DND-41 (cell line): ENCODE results near the gene NPAS2.

Source experiments
- ATAC-seq: fragments of 200-7000 bp; cut with Tn5 transposase; 3 replicates; pipeline ENCODE4 v1.9.1; 2021; ENCODE audit warnings: low read depth; ENCODE audit not compliant: insufficient read depth
- DNase-seq: peaks from one replicate; pipeline ENCODE4 v3.0.0-alpha.2; 2020
- H2AFZ ChIP-seq: 2 replicates; pipeline ENCODE4 v1.6.0; 2012; ENCODE audit warnings: low read depth, low read length
- H3K27ac ChIP-seq: 2 replicates; pipeline ENCODE4 v1.5.1; 2012; ENCODE audit warnings: low read length, inconsistent platforms
- H3K27me3 ChIP-seq: fragments of 200-600 bp; sonication (generic); 2 replicates; pipeline ENCODE4 v1.6.0; 2012; ENCODE audit warnings: low read length, mild to moderate bottlenecking, inconsistent platforms; ENCODE audit not compliant: insufficient read depth, poor library complexity
- H3K36me3 ChIP-seq: 2 replicates; pipeline ENCODE4 v1.5.1; 2012; ENCODE audit warnings: low read length, inconsistent platforms; ENCODE audit not compliant: insufficient read depth
- H3K4me1 ChIP-seq: 2 replicates; pipeline ENCODE4 v1.5.1; 2012; ENCODE audit warnings: mild to moderate bottlenecking, low read length; ENCODE audit not compliant: insufficient read depth
- H3K4me2 ChIP-seq: 2 replicates; pipeline ENCODE4 v1.6.0; 2012; ENCODE audit warnings: mild to moderate bottlenecking, moderate library complexity, low read length, inconsistent platforms; ENCODE audit not compliant: insufficient read depth
- H3K4me3 ChIP-seq, 2 experiments: fragments of 200-600 bp in 1 of 2; shearing (Covaris generic) in 1 of 2; 2 replicates each; pipeline ENCODE4 v1.5.1; 2012 to 2016; ENCODE audit warnings: inconsistent platforms in 2 of 2, low read length in 2 of 2, mild to moderate bottlenecking in 2 of 2, low read depth in 1 of 2, moderate library complexity in 1 of 2
- H3K79me2 ChIP-seq: 2 replicates; pipeline ENCODE4 v1.6.0; 2012; ENCODE audit warnings: low read length, inconsistent platforms; ENCODE audit not compliant: insufficient read depth
- H3K9ac ChIP-seq: 2 replicates; pipeline ENCODE4 v1.6.0; 2012; ENCODE audit warnings: low read depth, mild to moderate bottlenecking, inconsistent platforms, low read length, moderate library complexity
- H3K9me3 ChIP-seq: 2 replicates; pipeline ENCODE4 v1.5.1; 2012; ENCODE audit warnings: low read length, moderate library complexity, mild to moderate bottlenecking, inconsistent platforms; ENCODE audit not compliant: insufficient read depth, severe bottlenecking
- H4K20me1 ChIP-seq: 2 replicates; pipeline ENCODE4 v1.6.0; 2012; ENCODE audit warnings: low read length; ENCODE audit not compliant: insufficient read depth
- EZH2 ChIP-seq: IDR thresholded peaks from 3 replicates; pipeline ENCODE4 v1.6.1; 2012; ENCODE audit warnings: borderline replicate concordance, low read depth, mild to moderate bottlenecking, moderate library complexity, low read length, inconsistent platforms; ENCODE audit not compliant: severe bottlenecking
- TF ChIP-seq, protein P1 (sequence below): IDR thresholded peaks from 2 replicates; pipeline ENCODE4 v1.5.1; 2012; ENCODE audit warnings: borderline replicate concordance, low read length, moderate library complexity, mild to moderate bottlenecking; ENCODE audit not compliant: poor library complexity, severe bottlenecking; ENCODE audit errors: extremely low read depth

Gene NPAS2

DNA sequence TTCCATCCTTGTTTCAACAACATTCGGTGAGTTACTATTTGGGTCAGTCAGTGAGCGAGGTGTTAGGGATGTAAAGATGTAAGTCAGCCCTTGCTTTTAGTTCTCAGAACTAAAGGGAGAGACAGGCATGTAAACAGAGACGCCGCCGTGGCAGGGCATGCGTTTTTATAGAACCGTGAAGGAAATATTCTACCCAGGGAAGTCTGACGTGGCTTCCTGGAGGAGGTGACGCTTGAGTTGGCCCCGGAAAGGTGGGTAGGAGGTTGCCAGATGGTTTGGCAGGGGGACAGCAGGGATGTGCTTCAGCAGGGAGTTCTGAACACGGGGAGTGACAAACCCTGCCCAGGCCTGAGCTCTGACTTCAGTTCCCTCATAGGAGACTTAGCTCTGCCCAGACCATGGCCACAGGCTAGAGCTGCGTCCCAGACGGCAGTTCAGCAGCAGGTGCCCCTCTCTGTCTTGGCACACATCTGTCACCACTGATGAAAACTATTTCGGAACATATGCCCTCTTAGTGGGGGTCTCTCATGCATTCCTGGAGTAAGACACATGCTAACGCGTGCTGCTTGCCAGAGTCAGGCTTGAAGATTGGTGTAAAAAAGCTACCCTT is 158.7 kb downstream of the NPAS2 start:
- H3K4me2 ChIP-seq, result no peak overlapping the region
- no peaks in the 10 kb centered on the region for H3K4me1 ChIP-seq
- no peak for ATAC-seq

DNA sequence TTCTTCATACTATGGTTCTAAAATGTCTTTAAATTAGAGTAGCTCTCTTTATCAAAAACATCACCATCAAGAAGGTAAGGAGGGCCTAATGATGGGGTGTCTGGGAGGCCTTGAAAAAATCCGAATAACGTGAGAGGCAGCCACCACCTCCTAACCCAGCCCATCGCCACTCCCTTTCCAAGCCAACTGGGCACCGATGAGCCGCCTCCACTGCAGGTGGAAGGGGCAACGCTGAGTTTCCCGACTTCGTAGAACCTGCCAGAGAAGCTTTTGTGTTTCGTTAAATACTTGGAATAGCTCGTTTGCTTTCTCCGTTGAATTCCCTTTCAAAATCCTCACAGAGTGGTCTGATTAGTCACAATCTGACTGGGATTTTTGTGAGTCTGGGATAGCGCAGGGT is 160.1 kb downstream of the NPAS2 start:
- Histone ChIP-seq H3K4me1 (no peaks in the 10 kb centered on the region), H3K36me3 (no peaks in the 10 kb centered on the region), H2AFZ (no peak overlapping the region), H3K27me3 (no peaks in the 10 kb centered on the region), H3K79me2 (no peaks in the 10 kb centered on the region), H3K9ac (no peak overlapping the region), H4K20me1 (0 out of 2 replicates have a peak, but pooled peaks cover 1% of the 10 kb centered on the region), H3K27ac (no peak overlapping the region), H3K4me3 (no peak overlapping the region), H3K9me3 (no peaks in the 10 kb centered on the region), H3K4me2 (no peak overlapping the region)
- no peak for ATAC-seq
- DNase-seq, result no peak
- TF ChIP-seq, protein P1, sequence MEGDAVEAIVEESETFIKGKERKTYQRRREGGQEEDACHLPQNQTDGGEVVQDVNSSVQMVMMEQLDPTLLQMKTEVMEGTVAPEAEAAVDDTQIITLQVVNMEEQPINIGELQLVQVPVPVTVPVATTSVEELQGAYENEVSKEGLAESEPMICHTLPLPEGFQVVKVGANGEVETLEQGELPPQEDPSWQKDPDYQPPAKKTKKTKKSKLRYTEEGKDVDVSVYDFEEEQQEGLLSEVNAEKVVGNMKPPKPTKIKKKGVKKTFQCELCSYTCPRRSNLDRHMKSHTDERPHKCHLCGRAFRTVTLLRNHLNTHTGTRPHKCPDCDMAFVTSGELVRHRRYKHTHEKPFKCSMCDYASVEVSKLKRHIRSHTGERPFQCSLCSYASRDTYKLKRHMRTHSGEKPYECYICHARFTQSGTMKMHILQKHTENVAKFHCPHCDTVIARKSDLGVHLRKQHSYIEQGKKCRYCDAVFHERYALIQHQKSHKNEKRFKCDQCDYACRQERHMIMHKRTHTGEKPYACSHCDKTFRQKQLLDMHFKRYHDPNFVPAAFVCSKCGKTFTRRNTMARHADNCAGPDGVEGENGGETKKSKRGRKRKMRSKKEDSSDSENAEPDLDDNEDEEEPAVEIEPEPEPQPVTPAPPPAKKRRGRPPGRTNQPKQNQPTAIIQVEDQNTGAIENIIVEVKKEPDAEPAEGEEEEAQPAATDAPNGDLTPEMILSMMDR, result no peak
- no peak for TF ChIP-seq EZH2

More for the DNA sequence above, 158.7 kb downstream of the NPAS2 start:
- H3K9ac ChIP-seq, result no peak overlapping the region
- no peaks in the 10 kb centered on the region for H3K79me2 ChIP-seq
- 0 out of 2 replicates have a peak, but pooled peaks cover 4% of the 10 kb centered on the region for H3K36me3 ChIP-seq
- H3K9me3 ChIP-seq, result no peaks in the 10 kb centered on the region
- H3K27me3 ChIP-seq, result no peaks in the 10 kb centered on the region
- H2AFZ ChIP-seq, result no peak overlapping the region
- H4K20me1 ChIP-seq, result no peaks in the 10 kb centered on the region
- H3K4me3 ChIP-seq, result no peak overlapping the region
- TF ChIP-seq, protein P1, result no peak
- TF ChIP-seq EZH2, result no peak
- DNase-seq, result no peak
- no peak overlapping the region for H3K27ac ChIP-seq

DNA sequence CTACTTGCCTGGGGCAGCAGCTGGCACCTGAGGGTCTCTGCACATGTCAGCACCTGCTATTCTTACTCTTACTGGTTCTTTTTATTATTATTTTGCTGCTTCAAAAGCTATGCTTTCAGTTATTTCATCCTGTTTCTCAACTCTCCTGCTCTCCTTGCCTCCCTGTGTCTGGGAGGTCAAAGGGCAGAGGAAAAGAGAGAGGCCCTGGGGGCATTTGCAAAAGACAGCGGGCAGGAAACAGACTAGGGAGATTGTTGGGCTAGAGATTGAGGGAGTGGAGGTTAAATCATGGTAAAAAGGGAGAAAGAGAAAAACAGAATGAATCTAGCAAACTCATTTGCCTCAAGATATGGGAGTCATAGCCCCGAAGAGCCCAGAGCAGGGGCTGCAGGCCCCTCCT is 161.1 kb downstream of the NPAS2 start:
- Histone ChIP-seq H3K27me3 (no peaks in the 10 kb centered on the region), H4K20me1 (0 out of 2 replicates have a peak, but pooled peaks cover 3% of the 10 kb centered on the region), H3K9ac (no peak overlapping the region), H3K4me2 (no peak overlapping the region), H3K36me3 (no peaks in the 10 kb centered on the region), H3K4me3 (no peak overlapping the region), H3K79me2 (no peaks in the 10 kb centered on the region), H2AFZ (no peak overlapping the region), H3K9me3 (no peaks in the 10 kb centered on the region), H3K27ac (no peak overlapping the region), H3K4me1 (no peaks in the 10 kb centered on the region)
- DNase-seq (no peak), ATAC-seq (no peak)
- TF ChIP-seq EZH2, result no peak
- TF ChIP-seq, protein P1, result no peak
